ENCODE measurements around the gene LAMB3.
A peak's percentile ranks its signal among the peaks of the same experiment; 100 is the strongest.
"Not testable (repeated sequence)": the region's sequence is repeated elsewhere in the genome, so short reads cannot be mapped to it uniquely, and the experiment has no call there.

Gene LAMB3

GRCh38 chr1:209652121-209652735 lies at the start of gene LAMB3:
Gene LAMB3 (minus strand): TSS chr1:209652425. CDS start chr1:209650944, 1,481 bp downstream.
- DNase-seq (ENCODE audit: low read depth in 3 of 3), result no peak

GRCh38 chr1:209700686-209701085 lies 48.5 kb upstream of the LAMB3 start:
- DNase-seq (ENCODE audit: low read depth in 3 of 3), result not testable (repeated sequence)

- no peak for DNase-seq (ENCODE audit: low read depth in 3 of 3)
Measured at GRCh38 chr1:209697126-209697525, 44.9 kb upstream of the LAMB3 start.

- DNase-seq (ENCODE audit: low read depth in 3 of 3), result no peak
Measured at GRCh38 chr1:209696673-209697072, 44.4 kb upstream of the LAMB3 start.

- DNase-seq (ENCODE audit: low read depth in 3 of 3), result peak; percentile 26 to 53 (median 48)
Measured at GRCh38 chr1:209692745-209693504, 40.7 kb upstream of the LAMB3 start.

GRCh38 chr1:209692296-209692695 lies 40.1 kb upstream of the LAMB3 start:
- no peak for DNase-seq (ENCODE audit: low read depth in 3 of 3)

- DNase-seq (ENCODE audit: low read depth in 3 of 3), result no peak
Measured at GRCh38 chr1:209691237-209691636, 39.0 kb upstream of the LAMB3 start.

GRCh38 chr1:209689477-209689876 lies 37.3 kb upstream of the LAMB3 start:
- DNase-seq (ENCODE audit: low read depth in 3 of 3), result no peak

- DNase-seq (ENCODE audit: low read depth in 3 of 3), result no peak
Measured at GRCh38 chr1:209688746-209689234, 36.6 kb upstream of the LAMB3 start.

- no peak for DNase-seq (ENCODE audit: low read depth in 3 of 3)
Measured at GRCh38 chr1:209686322-209686721, 34.1 kb upstream of the LAMB3 start.

- no peak for DNase-seq (ENCODE audit: low read depth in 3 of 3)
Measured at GRCh38 chr1:209685821-209686220, 33.6 kb upstream of the LAMB3 start.

GRCh38 chr1:209678981-209679539 lies 26.8 kb upstream of the LAMB3 start:
- DNase-seq (ENCODE audit: low read depth in 3 of 3), result no peak

GRCh38 chr1:209675565-209676154 lies 23.4 kb upstream of the LAMB3 start:
- DNase-seq (ENCODE audit: low read depth in 3 of 3), result no peak

GRCh38 chr1:209674957-209675564 lies 22.8 kb upstream of the LAMB3 start, which contains the start of gene G0S2:
Gene G0S2 (plus strand): TSS chr1:209675412. CDS start chr1:209675685, 273 bp downstream.
- peak; percentile 9 to 23 (median 18) for DNase-seq (ENCODE audit: low read depth in 3 of 3)

GRCh38 chr1:209673631-209674417 lies 21.6 kb upstream of the LAMB3 start:
- no peak for DNase-seq (ENCODE audit: low read depth in 3 of 3)

GRCh38 chr1:209672705-209673630 lies 20.7 kb upstream of the LAMB3 start:
- DNase-seq (ENCODE audit: low read depth in 3 of 3), result no peak

- no peak for DNase-seq (ENCODE audit: low read depth in 3 of 3)
Measured at GRCh38 chr1:209670441-209671082, 18.3 kb upstream of the LAMB3 start.

GRCh38 chr1:209667708-209668107 lies 15.5 kb upstream of the LAMB3 start:
- no peak for DNase-seq (ENCODE audit: low read depth in 3 of 3)

GRCh38 chr1:209667103-209667502 lies 14.9 kb upstream of the LAMB3 start:
- DNase-seq (ENCODE audit: low read depth in 3 of 3), result no peak

Data from stimulated activated CD4-positive, alpha-beta T cell treated with anti-CD3 and anti-CD28 coated beads, TNF-alpha, amount 100 ng/mL, for 4 hours (primary cell).